ENCODE results near the gene CCDC170. TPM values are rescaled to one million over a fixed set of nuclear protein-coding genes. Genes with fewer than 3 reads are reported as not detected.

CCDC170 gene
- polyA plus RNA-seq, 1 of the 3 experiments (the other 2 are of a cell fraction), result not detected

DNA sequence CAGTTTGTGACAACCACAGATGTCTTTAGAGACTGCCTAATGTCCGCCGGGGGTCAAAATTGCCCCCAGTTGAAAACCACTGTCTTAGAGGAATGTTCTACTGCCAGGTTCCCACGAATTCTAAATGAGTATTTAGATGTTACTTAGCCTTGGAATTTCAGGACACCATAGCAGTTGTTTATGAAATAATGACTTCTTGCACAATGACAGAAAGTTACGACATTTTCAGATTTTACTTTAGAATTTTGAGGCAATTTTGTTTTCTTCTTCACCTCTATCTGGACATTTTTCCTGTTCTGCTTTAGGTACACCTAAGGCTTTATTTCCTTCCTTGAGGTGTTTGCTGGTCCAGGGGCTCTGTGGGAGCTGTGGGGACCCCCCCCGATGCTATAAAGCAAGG is 83.4 kb downstream of the CCDC170 start:
- Histone ChIP-seq H3K36me3 (replicated peaks in 1 of 2; ENCODE audit: control insufficient read depth in 1 of 2, insufficient read depth in 2 of 2, low read length in 1 of 2) (no peaks in the 10 kb centered on the region), H4K20me1 (ENCODE audit: insufficient read depth) (no peaks in the 10 kb centered on the region), H3K9me2 (no peaks in the 10 kb centered on the region), H3K27ac (ENCODE audit: low read depth in 2 of 2, low read length in 1 of 2) (no peak overlapping the region), H3K27me3 (ENCODE audit: insufficient read depth) (no peaks in the 10 kb centered on the region; the same call in 1 of the 2 replicates), H3K4me2 (no peak overlapping the region), H3K4me3 (ENCODE audit: low read depth in 2 of 2, low read length in 1 of 2) (no peak overlapping the region), H3K4me1 (ENCODE audit: control insufficient read depth in 1 of 2, insufficient read depth in 2 of 2, low read depth in 1 of 2, low read length in 1 of 2) (no peaks in the 10 kb centered on the region), H3K79me2 (ENCODE audit: insufficient read depth) (no peaks in the 10 kb centered on the region), H3K9ac (no peak overlapping the region), H2AFZ (ENCODE audit: low read depth) (no peak overlapping the region), H3F3A (replicated peaks; ENCODE audit: insufficient read depth) (no peaks in the 10 kb centered on the region), H3K9me3 (no peaks in the 10 kb centered on the region)
- no peak for DNase-seq
- 34% methylated on average over 5 of the region's 5 CpGs for WGBS (ENCODE audit: low lambda C conversion rate)
- ChIA-PET CTCF (no interaction called here), POLR2A (no interaction called here)
- TF ChIP-seq, protein P1, sequence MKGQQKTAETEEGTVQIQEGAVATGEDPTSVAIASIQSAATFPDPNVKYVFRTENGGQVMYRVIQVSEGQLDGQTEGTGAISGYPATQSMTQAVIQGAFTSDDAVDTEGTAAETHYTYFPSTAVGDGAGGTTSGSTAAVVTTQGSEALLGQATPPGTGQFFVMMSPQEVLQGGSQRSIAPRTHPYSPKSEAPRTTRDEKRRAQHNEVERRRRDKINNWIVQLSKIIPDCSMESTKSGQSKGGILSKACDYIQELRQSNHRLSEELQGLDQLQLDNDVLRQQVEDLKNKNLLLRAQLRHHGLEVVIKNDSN (IDR thresholded peaks at IDR 0.05; ENCODE audit: borderline replicate concordance, low read depth), result no peak
- TF ChIP-seq GABPA (IDR thresholded peaks at IDR 0.05; ENCODE audit: low read depth) (no peak), RXRA (IDR thresholded peaks at IDR 0.05; ENCODE audit: borderline replicate concordance, low read depth) (no peak), MEF2A (IDR thresholded peaks at IDR 0.05; ENCODE audit: borderline replicate concordance, low read depth) (no peak), EZH2phosphoT487 (IDR thresholded peaks at IDR 0.05; ENCODE audit: borderline replicate concordance, low read depth) (no peak), TCF12 (IDR thresholded peaks at IDR 0.05) (no peak), FOXJ3 (CRISPR knock-in tag; IDR thresholded peaks at IDR 0.05) (no peak), EP300 (IDR thresholded peaks at IDR 0.05; ENCODE audit: borderline replicate concordance in 1 of 2, low read depth in 1 of 2, low read length in 1 of 2) (no peak), FOSL2 (IDR thresholded peaks at IDR 0.05; ENCODE audit: borderline replicate concordance, low read depth) (no peak), NFIC (IDR thresholded peaks at IDR 0.05; ENCODE audit: borderline replicate concordance) (no peak), RCOR1 (IDR thresholded peaks at IDR 0.05; ENCODE audit: low read length) (no peak)
- TF ChIP-seq, protein P2, sequence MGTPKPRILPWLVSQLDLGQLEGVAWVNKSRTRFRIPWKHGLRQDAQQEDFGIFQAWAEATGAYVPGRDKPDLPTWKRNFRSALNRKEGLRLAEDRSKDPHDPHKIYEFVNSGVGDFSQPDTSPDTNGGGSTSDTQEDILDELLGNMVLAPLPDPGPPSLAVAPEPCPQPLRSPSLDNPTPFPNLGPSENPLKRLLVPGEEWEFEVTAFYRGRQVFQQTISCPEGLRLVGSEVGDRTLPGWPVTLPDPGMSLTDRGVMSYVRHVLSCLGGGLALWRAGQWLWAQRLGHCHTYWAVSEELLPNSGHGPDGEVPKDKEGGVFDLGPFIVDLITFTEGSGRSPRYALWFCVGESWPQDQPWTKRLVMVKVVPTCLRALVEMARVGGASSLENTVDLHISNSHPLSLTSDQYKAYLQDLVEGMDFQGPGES (IDR thresholded peaks at IDR 0.05; ENCODE audit: low read depth, low read length), result no peak
- TF ChIP-seq, protein P3, sequence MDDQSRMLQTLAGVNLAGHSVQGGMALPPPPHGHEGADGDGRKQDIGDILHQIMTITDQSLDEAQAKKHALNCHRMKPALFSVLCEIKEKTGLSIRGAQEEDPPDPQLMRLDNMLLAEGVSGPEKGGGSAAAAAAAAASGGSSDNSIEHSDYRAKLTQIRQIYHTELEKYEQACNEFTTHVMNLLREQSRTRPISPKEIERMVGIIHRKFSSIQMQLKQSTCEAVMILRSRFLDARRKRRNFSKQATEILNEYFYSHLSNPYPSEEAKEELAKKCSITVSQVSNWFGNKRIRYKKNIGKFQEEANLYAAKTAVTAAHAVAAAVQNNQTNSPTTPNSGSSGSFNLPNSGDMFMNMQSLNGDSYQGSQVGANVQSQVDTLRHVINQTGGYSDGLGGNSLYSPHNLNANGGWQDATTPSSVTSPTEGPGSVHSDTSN (IDR thresholded peaks at IDR 0.05), result no peak
- TF ChIP-seq, protein P4, sequence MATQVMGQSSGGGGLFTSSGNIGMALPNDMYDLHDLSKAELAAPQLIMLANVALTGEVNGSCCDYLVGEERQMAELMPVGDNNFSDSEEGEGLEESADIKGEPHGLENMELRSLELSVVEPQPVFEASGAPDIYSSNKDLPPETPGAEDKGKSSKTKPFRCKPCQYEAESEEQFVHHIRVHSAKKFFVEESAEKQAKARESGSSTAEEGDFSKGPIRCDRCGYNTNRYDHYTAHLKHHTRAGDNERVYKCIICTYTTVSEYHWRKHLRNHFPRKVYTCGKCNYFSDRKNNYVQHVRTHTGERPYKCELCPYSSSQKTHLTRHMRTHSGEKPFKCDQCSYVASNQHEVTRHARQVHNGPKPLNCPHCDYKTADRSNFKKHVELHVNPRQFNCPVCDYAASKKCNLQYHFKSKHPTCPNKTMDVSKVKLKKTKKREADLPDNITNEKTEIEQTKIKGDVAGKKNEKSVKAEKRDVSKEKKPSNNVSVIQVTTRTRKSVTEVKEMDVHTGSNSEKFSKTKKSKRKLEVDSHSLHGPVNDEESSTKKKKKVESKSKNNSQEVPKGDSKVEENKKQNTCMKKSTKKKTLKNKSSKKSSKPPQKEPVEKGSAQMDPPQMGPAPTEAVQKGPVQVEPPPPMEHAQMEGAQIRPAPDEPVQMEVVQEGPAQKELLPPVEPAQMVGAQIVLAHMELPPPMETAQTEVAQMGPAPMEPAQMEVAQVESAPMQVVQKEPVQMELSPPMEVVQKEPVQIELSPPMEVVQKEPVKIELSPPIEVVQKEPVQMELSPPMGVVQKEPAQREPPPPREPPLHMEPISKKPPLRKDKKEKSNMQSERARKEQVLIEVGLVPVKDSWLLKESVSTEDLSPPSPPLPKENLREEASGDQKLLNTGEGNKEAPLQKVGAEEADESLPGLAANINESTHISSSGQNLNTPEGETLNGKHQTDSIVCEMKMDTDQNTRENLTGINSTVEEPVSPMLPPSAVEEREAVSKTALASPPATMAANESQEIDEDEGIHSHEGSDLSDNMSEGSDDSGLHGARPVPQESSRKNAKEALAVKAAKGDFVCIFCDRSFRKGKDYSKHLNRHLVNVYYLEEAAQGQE (IDR thresholded peaks at IDR 0.05; ENCODE audit: low read depth, low read length), result no peak
- TF ChIP-seq, protein P5, sequence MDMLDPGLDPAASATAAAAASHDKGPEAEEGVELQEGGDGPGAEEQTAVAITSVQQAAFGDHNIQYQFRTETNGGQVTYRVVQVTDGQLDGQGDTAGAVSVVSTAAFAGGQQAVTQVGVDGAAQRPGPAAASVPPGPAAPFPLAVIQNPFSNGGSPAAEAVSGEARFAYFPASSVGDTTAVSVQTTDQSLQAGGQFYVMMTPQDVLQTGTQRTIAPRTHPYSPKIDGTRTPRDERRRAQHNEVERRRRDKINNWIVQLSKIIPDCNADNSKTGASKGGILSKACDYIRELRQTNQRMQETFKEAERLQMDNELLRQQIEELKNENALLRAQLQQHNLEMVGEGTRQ (IDR thresholded peaks at IDR 0.05; ENCODE audit: borderline replicate concordance, low read depth, low read length), result no peak
- TF ChIP-seq, protein P6, sequence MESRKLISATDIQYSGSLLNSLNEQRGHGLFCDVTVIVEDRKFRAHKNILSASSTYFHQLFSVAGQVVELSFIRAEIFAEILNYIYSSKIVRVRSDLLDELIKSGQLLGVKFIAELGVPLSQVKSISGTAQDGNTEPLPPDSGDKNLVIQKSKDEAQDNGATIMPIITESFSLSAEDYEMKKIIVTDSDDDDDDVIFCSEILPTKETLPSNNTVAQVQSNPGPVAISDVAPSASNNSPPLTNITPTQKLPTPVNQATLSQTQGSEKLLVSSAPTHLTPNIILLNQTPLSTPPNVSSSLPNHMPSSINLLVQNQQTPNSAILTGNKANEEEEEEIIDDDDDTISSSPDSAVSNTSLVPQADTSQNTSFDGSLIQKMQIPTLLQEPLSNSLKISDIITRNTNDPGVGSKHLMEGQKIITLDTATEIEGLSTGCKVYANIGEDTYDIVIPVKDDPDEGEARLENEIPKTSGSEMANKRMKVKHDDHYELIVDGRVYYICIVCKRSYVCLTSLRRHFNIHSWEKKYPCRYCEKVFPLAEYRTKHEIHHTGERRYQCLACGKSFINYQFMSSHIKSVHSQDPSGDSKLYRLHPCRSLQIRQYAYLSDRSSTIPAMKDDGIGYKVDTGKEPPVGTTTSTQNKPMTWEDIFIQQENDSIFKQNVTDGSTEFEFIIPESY (IDR thresholded peaks at IDR 0.05; ENCODE audit: borderline replicate concordance, low read depth), result no peak
